ENCODE data around the gene MAPKAPK2.

MAPKAPK2 gene

DNA sequence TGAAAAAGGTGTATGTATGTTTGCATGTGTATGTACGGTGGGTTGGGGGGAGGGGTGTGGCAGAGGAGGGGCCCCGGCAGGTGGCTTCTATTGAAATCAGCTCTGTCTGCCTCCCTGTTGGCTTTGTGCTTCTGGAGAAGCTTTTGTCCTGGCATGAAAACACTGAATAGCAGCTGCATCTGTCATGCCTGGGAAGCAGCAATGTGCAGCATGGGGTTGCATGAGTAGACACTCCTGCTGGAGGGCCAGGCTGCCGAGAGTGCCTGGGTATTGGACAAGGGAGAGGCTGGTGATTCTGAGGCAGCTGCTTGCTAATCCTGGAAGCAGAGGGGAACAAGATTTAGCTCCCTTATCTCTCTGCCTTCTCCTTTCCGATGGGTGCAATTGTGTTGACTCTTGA, 20.5 kb downstream of the MAPKAPK2 start:
- no peak for FAIRE-seq

DNA sequence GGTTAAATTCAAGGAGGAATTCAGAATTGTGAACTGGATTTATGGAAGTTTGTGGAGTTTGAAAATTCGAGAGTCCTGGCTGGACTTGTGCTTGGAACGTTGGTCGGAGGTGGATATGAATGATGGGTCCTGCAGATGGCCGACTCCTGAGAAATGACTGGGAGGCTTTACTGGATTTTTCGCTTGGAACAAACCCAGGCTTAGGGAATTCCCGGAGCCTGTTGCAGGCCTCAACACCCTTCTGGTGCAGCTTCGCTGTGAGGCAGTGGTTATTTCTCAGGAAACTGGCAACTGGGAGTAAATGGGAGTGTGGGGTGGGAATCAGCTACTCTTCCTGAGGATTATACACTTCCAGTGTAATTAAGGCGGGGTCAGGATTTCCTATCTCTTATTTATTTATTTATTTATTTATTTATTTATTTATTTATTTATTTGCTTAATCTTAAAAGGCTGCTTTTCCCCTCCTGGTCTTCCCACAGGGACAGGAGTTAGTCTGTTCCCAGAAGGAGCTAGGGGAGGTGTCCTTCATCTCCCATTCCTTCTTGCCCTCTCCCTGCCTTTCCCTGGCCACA, 21.1 kb downstream of the MAPKAPK2 start:
- no peak for FAIRE-seq

DNA sequence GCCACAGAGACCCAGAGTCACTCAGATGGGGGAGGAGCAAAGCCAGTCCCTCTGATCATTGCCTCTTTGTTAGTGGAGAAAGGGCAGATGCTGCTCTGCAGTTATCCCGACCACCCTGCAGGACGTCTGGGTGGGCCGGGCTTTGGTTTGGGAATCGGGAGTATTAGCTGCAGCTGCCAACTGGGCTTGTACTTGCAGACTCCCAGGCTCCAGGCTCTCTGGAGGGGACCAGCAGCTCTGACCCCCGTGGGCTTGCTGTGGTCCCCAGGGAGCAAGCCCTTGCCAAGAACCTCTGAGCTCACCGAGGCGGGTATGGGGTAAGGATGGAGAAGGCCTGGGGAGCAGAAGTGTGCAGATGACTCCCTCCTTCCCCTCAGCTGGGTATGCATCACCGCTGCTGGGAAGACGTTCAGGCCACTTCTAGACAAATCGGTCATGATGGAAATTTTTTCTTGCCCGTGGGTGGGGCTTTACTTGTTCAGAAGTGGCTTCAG, 21.6 kb downstream of the MAPKAPK2 start:
- no peak for FAIRE-seq

DNA sequence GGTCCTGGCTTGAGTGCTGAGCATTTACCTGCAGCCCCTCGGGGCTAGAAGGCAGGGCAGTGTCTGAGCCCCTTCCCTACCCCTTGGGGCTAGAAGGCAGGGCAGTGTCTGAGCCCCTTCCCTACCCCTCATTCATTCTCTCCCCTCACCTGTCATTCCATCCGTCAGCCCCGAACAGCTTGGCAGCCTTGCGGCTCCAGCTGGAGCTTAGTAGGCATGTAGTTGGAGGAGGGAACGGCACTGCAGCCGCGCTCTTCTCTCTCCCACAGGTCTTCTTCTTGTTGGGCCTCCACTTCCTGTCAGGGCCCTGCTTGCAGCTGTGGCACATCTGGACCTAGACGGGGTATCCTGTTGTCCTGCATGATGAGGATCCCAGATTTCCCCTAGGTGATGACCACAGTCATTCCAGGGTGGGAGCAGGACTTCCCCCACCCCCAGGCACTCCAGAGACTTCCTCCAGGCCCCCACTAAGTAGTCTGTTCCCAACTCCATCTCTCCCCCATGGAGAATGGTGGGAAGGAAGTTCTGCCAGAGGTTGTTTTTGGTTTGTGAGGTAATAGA, 22.2 kb downstream of the MAPKAPK2 start:
- FAIRE-seq, result no peak

DNA sequence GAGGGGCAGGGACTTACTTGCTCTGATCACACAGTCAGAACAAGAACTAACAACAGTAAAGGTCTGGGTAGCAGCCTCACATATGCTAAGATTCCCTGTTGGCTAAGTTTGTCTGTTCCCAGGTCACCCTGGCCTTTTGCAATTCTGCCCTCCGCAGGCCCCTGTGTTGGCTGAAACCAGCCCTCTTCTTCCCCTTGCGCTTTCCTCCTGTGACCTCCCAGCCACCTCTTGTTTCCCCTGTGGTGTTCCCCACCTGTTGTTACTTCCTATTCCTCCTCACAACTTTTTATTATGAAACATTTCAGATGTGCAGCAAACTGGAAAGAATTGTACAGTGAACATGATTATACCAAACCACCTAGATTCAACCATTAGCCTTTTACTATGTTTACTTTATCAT, 23.4 kb downstream of the MAPKAPK2 start:
- no peak for FAIRE-seq

DNA sequence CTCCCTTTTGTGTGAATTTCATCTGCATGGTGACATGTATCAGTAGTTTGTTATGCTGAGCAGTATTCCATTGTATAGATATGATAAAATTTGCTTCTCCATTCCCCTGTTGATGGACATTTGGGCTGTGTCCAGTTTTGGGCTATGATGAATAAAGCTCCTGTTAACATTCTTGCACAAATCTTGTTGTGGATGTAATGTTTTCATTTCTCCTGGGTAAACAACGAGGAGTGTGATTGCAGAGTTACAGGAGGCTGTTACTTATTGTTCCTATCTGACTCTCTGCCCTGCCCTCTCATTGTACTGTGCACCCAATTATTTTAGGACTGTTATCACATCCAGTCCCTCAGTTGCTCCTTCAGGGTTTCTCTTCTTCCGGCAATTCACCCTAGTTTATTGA, 24.2 kb downstream of the MAPKAPK2 start:
- no peak for FAIRE-seq

DNA sequence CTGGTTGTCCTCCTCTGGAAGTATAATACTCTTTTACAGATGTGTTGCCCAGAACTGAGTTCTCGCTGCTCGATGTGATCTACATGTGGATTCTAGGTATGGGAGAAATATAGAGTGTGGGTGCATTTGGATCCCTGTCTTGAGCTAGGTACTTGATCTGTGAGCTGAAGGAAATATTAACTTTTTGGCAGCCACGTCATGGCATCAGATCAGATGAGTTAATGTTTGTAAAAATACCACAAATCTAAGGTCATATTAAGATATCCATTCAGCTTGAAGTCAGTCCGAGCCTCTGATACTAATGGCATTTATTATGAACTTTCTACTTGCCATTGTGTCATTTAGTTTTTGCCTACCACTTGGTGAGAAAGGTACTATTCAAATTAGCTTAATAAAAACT, 24.6 kb downstream of the MAPKAPK2 start:
- no peak for FAIRE-seq

DNA sequence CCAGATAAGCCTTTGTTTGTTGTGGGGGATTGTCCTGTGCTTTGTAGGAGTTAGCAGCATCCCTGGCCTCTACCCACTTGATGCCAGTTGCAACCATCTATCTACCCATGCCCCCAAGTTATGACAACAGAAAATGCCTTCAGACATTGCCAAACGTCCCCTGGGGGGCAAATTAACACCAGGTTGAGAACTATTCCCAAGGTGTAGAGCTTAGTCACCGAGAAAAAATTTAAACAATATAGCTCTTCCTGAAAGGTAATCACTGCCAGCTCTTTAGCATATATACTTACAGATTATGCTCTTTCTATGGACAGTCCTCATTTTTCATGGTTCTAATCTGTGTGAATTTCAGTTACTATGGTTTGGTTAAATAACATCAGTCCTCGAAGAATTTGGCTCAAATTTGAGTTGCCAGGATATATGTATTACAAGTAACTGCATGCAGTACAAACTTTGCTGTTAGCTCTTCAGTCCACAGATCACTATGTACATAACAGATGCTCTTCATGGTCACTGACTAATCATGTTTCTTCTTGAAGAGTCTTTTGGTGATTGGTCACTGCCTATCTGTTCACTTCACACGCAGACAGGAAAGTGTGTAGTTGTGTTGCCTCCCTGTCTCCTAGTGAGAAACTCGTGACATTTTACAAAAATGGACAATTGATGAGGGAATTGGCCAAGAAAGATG, 25.2 kb downstream of the MAPKAPK2 start:
- no peak for FAIRE-seq

DNA sequence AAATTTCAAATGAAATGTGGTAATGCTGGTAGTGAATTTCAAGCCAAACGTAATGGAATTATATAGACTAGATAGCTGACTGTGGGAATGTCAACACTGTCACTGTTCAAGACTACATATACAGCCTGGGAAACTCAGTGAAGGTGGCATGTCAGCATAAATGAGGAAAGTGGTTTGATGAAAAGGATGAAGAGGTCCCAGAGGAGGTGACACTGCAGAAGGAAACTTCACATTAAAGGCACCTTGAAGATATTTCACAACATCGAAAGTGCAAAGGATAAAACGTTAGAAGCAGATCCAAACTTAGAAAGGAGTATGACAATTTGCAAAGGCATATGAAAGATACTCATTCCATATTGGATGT, 25.7 kb downstream of the MAPKAPK2 start:
- no peak for FAIRE-seq

DNA sequence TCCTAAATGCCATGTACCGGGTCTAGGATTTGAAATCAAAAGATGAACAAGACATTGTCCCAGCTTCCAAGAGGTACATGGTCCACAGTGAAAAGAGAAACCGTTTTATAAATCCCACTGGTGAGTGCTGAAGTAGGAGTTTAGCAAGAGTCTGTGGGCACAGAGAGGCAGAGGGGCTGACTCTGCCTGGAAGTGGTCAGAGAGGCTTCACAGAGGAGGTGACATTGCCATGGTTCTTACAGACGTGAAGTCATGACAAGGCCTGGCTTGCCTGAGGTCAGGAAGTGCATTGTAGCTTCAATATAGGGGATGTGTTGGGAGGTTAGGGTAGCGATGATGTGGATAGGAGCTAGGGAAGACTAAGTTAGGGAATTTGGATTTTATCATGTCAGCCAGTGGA, 28.4 kb downstream of the MAPKAPK2 start:
- no peak for FAIRE-seq

DNA sequence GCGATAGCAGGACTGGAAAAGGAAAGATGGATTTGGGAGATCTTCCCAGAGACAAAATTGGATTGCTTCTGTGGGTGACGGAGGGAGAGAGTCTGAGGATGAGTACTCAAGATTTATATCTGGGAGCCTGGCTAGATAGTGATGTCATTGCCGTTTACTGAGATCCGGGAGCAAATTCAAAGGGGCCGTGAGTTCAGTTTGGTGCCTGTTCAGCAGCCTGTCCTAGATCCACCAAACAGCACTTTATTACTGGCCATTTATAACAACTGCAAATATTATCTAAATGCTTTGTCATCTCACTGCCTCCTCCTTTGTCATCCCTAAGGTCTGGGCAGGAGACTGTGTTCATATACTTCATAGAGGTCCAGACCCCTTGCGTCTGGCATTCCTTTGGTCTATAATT, 29.2 kb downstream of the MAPKAPK2 start:
- FAIRE-seq, result no peak

DNA sequence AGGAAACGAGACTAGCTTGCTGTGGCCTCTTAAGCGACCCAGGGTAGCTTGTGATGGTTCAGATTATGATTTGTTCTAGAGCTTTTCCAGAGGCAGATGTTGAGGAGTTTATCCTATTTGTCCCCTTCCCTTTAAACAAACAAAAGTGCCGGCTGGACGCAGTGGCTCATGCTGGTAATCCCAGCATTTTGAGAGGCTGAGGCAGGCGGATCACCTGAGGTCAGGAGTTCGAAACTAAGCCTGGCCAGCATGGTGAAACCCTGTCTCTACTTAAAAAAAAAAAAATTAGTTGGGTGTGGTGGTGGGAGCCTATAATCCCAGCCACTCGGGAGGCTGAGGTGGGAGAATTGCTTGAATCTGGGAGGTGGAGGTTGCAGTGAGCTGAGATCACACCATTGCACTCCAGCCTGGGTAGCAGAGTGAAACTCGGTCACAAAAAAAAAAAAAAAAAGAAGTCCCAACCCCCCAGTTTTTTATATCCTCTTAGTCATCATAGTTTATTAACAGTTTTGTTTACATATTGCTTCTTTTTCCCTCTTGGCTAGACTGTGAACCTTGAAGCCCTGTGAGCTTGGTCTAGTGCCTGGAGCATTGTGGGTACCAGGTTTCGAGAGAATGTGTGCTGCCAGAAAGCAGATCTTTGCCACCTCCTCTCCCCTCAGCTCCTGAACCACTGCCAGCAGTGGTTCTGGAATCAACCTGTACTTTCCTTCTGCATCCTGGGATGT, 29.8 kb downstream of the MAPKAPK2 start:
- no peak for FAIRE-seq

DNA sequence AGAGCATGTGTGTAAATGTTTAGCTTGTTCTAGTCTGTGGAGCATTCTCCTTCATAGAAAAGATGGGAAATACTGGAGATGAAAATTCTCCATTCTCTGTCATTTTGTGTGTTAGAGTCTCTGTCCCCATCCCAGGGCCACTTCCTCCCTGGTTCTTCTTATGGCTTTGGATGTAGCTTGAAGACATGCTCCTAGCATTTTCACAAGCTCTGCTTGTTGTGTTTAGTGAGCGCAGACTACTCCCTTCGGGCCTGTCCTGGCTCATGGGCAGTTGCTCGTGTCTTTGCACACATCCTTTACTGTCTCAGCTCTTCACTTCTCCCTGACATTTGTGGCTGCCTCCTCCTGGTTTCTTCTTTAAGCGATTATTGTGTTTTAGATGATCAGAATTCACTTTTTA, 30.4 kb downstream of the MAPKAPK2 start:
- no peak for FAIRE-seq

DNA sequence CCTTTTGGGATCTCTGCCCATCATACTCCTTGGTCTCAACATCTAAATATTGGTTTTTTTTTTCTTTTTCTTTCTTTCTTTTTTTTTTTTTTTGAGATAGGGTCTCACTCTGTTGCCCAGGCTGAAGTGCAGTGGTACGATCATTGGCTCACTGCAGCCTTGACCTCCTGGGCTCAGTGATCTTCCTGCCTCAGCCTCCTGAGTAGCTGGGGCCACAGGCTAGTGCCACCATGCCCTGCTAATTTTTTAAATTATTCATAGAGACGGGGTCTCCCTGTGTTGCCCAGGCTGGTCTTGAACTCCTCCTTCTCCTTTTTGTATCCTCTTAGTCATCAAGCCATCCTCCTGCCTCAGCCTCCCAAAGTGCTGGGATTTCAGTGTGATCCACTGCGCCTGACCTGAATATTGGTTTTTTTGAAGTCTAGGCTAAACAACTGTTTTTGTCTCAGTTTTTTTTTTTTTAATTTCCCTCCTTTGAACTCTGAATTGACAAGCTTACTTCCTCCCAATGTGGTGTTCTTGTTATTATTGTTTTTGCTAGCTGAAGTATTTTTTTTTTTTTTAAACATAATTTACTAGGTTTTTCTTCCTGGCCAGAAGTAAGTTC, 30.9 kb downstream of the MAPKAPK2 start:
- no peak for FAIRE-seq

DNA sequence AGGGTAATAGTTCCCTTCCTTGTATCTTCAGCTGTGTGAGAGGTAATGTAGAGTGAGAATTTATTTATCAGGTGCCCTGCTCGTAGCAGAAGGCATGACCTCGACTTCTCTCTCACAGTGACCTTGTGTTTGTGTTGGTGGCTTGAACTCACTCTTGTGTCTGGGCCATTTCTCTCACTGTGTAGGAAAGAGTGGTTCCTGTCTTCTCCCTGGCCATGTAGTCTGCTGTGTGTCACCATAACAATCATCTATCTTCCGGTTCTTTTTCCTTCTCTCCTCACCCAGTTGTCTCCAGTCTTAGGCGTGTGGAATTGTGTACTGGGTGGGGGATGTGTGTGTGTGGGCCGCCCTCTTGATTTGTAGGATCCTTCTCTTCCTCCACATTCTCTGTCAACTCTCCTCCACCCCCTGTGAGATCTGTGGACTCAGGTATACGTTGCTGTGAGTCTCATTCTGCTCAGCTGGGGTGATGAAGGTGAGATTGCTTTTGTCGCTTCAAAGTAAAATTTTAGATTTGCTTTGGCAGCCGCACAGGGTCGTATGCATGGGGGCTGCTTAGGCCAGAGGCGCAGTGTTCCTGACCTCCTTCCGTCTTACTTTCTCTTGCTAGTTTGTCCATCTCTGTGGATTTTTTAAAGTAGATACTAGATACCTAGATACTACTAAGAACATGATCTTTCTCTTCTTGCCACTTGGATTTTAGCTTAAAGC, 31.6 kb downstream of the MAPKAPK2 start:
- FAIRE-seq, result no peak

DNA sequence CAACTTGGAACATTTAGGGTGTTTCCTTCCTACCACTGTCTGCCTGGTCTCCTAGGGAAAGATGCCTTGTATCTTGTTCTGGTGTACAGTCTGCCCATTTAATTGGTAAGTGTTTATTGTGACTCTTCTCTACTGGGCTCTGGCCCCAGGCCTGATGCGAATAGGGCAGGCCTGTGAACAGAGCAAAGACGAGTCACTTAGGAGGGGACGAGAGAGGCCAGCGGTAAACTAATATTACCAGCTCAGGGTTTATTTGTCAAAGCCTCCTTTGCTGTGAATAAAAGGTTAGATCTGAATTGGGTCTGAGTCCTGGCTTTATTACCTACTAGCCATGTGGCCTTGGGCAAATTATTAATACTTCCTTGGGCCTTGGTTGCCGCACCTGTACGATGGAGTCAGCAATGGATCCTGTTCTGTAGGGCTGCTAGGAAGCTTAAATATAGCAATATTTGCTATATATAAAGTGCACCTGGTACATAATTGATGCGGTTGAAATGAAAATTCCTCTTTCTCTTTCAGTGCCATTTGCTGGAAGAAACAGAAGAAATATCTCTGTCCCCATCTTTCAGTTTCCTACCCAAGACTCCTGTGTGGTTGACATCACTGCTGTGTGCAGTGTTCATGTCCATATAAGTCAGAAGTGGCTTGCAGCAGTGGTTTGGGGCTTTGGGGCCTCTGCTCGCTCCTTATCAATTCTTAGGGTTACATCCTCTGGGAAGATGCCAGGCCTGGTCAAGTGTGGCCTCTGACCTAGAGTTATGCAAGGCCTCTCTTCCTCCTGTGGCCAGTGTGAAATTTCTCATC, 32.4 kb downstream of the MAPKAPK2 start:
- FAIRE-seq, result no peak

DNA sequence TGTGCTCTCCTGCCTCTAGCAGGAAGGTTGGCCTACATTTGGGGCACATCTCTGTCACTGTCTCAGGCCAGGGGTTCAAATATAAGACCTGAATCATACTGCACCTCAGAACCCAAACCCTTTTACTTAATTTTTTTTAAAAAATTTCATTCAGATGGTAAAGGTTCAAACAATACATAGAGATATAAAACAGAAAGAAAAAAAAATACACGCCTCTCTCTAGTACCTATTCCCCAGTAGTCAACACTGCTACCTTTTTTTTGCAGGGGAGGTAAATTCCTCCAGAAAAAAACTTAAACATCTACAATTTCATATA, 32.9 kb downstream of the MAPKAPK2 start:
- no peak for FAIRE-seq

DNA sequence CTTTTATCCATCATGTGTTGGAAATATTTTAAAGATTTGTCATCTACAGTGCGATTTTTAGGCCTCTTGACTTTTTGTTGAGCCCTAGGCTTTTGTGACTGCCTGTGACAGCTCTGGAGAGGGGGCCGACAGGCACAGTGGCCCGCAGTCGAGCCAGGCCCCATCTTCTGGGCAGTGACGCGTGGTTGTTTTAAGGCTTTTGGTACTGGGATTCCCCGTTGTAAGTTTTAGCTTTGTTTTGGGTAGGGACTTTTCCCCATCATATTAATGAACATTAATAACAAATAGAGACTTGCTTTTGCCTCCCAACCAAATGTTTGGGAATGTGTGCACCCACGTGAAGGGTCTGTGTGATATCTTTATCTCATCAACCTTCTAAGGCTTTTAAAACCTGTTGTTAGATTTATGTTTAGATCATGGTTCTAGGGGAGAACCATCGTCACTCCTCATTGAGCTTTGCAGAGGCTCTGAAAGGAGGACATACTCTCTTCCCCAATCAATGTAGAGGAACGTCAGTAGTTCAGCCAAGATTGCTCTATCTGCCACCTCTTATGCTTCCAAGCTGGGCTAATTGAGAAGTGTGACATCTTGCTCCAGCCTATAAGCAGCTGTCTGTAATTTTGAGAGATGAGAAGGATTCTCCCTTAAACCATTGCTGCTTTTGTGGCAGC, 34.6 kb downstream of the MAPKAPK2 start:
- no peak for FAIRE-seq

DNA sequence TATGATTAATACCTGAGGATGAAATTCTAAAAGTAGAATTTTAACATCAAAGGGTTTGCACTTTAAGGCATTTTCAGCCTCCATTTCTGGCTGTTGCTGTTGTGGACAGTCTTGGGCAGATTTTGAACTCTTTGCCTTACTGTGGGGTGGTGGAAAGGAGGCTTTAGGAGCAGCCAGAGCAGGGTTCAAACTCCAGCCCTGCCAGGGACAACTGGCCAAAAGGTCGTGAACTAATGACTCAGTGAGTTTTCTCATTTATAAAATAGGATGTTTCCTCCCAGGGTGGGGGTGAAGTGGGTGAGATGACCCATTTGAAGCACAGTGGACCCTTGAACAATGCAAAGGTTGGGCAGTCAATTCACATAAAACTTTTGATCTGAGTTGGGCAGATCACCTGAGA, 36.7 kb downstream of the MAPKAPK2 start:
- no peak for FAIRE-seq

DNA sequence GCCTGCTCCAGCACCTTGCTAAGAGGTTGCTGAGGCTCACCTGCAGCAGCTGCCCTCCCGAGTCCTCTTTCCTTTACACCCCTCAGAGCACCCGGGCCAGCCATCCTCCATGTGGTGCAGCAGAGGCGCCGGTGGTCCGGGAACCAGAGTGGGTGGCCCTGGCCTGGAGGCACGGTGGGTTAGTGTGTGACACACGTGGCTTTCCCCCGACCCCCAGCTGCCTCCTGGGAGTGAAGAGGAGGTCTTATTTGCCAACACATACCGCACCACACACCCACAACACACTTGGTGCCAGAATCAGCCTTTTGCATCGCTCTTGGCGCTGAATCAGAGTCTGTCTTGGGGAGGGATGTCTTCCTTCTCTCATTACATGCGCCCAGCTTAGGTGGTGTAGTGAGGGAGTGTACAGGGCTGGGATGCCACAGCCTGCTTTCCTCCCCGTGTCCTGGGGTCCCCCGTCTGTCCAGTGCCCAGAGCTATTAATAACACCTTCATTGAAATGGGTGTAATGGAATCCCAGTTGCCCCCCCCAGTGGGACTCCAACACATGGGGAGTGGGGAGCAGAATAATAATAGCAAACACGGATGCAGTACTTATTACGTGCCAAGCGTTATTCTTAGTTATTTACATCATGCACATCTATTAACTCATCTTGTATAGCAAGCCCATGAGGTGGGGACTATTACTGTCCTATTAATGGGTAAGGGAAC, 38.2 kb downstream of the MAPKAPK2 start:
- no peak for FAIRE-seq

DNA sequence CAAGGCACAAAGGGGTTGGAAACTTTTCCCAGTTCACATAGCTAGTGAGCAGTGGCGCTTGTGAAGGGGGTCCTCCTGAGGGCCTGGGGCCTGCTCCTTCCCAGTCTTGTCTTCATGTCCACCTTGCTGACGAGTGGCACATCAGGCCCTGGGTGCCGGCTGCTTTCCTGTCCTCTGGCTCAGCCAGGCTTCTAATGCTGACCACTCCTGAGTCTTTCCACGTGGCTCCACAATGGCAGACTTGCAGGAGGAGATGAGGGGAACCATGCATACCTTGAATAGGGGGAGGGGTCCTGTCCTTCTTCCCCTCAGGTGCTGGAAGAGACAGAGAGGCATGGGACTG, 38.7 kb downstream of the MAPKAPK2 start:
- no peak for FAIRE-seq

Measured in colon (tissue), 2 donors.